ENCODE results near the gene ZNF211.

The ZNF211 gene

DNA sequence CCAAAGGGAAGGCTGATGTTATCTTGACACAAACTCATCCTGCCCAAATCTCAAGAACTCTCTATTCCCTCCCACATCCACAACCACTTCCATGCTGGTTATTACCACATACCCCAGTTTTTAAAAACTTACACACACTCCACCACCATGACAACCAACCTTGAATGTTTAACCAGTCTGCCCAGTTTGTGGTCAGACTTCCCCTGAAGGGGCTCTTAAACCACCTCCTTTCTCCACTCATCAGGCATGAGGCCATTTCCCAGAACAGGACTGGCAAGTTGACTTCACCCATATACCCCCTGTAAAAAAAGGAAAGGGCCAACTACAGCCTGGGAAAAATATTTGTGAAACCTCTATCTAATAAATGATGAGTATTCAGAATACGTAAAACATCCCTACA is 23.4 kb downstream of the ZNF211 start:
- DNase-seq = no peak

DNA sequence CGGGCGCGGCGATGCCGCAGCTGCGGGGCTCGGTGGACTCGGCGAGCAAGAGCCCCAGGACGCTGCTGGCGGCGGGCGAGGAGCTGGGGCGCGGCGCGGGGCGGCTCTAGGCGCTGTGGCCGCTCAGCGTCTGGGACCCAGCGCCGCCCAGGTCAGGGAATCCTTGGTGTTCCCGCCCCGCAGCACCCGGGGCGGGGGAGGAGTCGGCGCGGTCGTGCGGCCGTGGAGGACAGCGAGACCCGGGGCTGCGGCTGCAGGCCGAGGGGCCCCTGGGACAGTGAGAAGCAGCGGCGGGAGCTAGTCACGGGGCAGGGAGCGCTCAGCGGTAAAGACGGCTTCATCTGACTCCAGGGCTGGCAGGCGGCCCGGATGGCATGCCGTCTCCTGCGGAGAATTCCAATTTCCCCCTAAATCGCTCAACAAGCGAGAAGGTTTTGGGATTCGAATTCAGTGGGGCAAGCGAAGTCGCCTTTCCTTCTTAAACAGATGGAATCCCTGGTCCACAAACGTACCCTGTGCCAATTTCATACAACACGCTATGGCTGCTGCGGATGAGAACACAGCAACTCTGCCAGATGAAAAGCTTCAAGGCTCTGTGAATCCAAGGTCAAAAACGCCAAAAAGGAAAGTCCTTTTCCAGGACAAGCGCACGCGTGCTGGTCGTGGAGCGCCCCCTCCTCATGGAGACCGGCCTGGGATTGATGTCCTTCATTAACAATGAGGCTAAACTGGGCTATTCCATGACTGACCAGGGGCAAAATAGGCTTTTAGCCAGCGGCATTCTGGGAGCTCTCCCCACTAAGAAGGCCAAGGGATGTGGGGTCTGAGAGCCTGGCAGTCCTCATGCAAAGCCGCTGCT is 31.5 kb downstream of the ZNF211 start:
- DNase-seq = no peak

GRCh38 chr19:57665261-57665806 is 32.4 kb downstream of the ZNF211 start:
- no peak for DNase-seq

DNA sequence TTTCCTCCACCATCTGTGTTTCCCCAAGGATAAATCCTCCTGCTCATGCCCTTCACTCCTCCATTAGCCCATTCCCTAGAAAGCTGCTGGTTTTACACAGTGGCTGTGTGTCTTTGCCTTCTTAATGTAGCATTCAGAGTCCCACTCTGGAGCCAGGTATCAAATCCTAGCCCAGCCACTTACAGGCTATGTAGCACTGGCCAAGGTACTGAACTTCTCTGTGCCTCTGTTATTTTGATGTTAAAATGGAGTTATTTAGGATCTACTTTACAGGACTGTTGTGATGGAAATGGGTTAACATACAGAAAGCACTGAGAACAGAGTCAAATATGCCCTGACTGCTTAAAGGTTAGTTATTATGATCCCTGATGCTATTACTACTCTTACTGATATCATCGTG is 34.3 kb downstream of the ZNF211 start:
- no peak for DNase-seq

DNA sequence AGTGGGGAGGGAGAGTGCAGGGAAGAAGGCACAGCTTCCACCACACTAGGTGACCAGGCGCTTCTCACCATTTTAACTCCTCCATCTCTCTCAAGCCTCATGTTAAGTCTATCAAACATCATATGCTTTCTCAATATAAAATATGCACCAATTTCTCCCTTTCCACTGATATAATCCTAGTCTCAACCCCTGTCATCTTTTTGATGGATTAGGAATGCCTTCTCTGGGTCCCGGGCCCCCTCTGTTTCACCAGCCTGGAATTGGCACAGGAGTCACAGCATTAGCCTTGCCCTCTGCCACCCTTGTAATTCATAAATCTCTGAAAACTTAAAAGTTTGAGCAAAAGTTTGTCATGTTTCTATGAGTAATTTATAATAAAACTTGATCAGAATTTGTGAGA is 35.7 kb downstream of the ZNF211 start, which contains the start of gene ZSCAN4:
TSS of gene ZSCAN4 (plus strand) at position 301 of the 400 bp plus-strand sequence. CDS start 7,211 bp downstream, outside the sequence.
- DNase-seq = no peak

DNA sequence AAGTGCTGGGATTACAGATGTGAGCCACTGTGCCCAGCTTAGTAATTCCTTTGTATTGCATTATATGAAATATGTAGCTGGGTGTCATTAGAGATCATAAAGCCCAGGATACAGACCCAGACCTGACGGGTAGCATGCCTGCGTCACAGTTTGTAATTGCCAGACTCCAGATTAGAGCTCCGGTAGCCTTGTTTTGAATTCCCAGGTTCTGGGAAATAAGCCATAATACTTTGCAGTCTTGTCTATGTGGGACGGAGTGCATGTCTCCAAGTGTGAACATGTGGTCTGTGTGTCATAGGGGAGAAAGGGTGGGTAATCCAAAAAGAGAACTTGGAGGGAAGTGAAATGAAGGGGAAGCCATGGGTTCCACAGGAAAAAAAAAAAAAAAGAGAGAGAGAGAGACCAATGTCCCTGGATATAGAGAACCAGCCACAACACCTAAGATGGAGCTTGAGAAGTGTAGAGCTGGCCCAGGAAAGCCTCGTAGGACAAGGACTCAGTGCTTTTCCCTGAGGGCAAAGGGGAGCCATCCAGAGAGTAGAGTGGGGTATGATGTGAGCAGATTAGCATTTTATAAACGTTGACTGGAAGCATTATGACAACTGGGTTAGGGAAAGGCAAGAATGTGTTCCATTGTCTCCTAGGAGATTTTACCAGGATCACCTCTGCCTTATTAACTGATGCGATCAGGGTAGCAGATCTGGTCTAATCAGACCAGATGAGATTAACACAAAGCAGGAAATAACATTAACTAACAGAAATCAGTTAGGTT is 38.3 kb downstream of the ZNF211 start:
- no peak for DNase-seq

GRCh38 chr19:57672466-57672865 is 39.5 kb downstream of the ZNF211 start:
- no peak for DNase-seq

DNA sequence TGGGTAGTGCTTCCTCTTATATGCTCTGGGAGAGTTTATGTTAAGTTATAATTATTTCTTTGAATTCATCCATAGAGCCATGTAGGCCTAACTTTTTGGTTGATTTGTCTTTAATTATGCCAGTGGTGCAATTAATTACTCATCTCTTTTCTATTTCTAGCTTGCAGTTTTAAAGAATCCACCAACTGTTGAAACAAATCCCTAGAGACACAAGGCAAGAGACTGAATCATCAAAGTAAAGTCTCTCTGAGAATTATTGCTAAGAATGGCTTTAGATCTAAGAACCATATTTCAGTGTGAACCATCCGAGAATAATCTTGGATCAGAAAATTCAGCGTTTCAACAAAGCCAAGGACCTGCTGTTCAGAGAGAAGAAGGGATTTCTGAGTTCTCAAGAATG is 42.9 kb downstream of the ZNF211 start:
- DNase-seq = no peak

GRCh38 chr19:57682226-57682766 is 49.3 kb downstream of the ZNF211 start:
- no peak for DNase-seq

DNA sequence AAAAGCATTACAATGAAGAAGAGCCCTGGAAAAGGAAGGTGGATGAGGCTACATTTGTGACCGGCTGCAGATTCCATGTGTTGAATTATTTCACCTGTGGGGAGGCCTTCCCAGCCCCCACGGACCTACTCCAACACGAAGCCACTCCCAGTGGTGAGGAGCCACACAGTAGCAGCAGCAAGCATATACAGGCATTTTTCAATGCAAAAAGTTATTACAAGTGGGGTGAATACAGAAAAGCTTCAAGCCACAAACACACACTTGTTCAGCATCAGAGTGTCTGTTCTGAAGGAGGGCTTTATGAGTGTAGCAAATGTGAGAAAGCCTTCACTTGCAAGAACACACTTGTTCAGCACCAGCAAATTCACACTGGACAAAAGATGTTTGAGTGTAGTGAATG is 53.8 kb downstream of the ZNF211 start:
- no peak for DNase-seq

- no peak for DNase-seq
Observed at GRCh38 chr19:57687363-57688010, 54.5 kb downstream of the ZNF211 start.

DNA sequence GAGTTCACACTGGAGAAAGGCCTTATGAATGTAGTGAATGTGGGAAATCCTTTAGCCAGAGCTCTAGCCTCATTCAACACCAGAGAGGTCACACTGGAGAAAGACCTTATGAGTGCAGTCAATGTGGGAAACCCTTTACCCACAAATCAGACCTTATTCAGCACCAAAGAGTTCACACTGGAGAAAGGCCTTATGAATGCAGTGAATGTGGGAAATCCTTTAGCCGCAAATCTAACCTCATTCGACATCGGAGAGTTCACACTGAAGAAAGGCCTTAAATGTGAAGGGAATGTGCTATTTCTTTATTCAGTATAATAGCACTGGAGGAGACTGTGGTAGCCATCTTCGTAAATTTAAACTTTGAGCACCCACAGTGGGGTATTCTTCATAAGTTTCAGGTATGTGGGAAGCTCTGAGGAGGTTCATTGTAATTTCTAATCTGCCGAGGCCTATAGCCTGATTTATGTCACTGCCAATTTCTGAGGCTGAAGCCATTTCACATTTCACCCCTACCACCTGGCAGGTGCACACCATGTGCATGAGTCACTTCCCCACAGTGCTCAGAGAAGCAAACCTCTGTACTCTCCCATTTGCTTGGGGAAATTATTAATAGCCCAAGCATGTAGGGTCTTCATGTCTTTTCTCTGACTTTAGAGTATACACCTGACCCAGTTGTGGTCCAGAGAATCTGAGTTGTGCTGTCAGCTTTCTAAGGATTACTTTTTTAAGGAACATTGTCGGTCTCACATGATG is 55.2 kb downstream of the ZNF211 start:
- no peak for DNase-seq

DNA sequence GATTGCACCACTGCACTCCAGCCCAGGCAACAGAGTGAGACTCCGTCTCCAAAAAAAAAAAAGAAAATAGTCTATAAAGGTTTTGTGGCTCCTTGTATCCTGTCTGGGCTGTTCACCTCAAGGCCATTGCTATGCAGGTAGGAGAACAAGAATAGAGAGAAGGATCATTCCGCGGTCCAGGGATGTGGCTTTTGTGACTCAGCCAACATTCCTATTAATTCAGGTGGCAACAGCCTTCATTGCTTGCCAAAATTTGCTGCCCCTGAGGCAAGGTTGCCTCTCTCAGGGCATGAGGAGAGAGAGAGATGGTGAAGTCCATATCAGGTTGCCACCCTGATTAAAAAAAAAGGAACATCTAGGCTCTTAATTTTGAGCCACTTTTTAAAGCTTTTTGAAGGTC is 56.8 kb downstream of the ZNF211 start:
- DNase-seq = no peak

All from activated CD4-positive, alpha-beta T cell treated with anti-CD3 and anti-CD28 coated beads, Interleukin-2, Interleukin-6, amounts not matched to agents 100 ng/mL and 50 ng/mL, durations not matched to agents 16 hours and 8 hours (primary cell).